GM18907 (cell line): ENCODE results near the gene SLC7A4.
"Not testable (repeated sequence)": the region's sequence is repeated elsewhere in the genome, so short reads cannot be mapped to it uniquely, and the experiment has no call there.

Experiments
- ATAC-seq: cut with Tn5 transposase; IDR thresholded peaks from one replicate; pipeline ENCODE4 v1.9.1; 2021; ENCODE audit warnings: mild to moderate bottlenecking, moderate library complexity; ENCODE audit not compliant: unreplicated experiment

Gene SLC7A4

GRCh38 chr22:21064917-21065864 is 32.8 kb upstream of the SLC7A4 start:
- ATAC-seq, result no peak

DNA sequence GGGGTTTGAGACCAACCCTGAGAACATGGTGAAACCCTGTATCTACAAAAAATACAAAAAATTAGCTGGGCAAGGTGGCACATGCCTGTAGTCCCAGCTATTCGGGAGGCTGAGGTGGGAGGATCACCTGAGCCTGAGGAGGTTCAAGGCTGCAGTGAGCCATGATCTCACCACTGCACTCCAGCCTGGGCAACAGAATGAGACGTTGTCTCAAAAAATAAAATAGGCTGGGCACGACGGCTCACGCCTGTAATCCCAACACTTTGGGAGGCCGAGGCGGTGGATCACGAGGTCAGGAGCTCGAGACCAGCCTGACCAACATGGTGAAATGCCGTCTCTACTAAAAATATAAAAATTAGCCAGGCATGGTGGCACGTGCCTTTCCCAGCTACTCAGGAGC is 32.1 kb upstream of the SLC7A4 start:
- not testable (repeated sequence) for ATAC-seq

DNA sequence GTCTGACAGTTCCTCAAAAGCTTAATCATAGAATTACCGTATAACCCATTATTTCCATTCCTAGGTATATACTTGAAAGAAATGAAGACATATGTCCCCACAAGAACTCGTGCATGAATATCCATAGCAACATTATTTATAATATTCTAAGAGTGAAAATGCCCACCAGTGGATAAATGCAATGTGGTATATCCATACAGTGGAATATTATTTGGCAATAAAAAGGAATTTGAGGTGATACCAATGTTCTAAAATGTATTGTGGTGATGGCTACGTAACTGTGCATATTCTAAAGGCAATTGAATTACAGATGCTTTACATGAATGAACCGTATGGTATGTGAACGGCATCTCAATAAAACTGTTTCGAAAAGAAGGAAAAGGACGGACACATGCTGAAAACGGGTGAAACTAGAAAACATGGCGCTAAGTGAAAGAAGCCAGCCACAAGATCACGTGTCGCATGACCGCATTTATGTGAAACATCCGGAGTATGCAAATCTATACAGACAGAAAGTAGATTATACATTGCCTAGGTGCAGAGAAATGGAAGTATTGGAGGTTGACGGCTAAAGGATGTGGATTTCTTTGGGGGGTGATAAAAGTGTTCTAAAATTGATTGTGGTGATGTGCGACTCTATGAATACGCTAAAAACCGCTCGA is 29.4 kb upstream of the SLC7A4 start:
- not testable (repeated sequence) for ATAC-seq

DNA sequence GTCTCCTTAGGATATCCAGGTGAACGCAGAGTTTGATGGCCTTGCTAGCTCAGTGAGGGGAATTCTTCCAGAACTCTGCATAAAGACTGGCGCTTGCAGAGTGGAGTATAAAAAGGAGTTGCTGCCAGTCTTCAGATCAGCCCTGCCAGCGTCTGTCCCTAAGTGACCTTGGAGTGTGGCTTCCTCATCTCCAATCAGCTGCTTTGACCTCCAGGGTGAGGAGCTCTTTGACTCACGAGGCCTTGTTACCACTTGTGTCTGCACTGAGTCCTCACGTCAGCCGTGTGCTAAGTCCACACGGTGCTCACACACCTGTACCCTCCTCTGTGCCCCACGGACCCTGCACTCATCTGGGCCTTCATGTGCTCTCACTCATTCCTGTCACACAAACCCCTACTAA is 28.0 kb upstream of the SLC7A4 start:
- ATAC-seq, result not testable (repeated sequence)

DNA sequence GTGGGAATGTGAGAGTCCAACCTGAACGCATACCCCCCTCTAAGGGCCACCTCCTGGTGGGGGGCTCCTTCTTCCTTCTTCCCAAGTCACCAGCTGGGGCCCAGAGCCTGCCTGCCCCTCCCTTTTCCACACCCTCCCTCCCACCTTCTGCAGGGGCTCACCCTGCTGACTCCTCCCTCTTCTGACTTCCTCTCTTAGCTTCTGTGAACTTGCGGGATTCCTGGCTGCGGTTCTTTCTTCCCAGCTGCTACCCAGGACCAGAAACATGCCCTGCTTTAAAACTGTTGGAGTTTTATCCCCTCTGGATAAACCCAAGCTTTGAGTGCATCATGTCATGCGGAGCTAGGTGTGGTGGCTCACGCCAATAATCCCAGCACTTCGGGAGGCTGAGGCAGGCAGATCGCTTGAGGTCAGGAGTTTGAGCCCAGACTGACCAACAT is 23.5 kb upstream of the SLC7A4 start:
- ATAC-seq, result no peak

GRCh38 chr22:21055564-21055834 is 23.1 kb upstream of the SLC7A4 start:
- no peak for ATAC-seq

GRCh38 chr22:21054714-21055563 is 22.6 kb upstream of the SLC7A4 start:
- ATAC-seq, result no peak

DNA sequence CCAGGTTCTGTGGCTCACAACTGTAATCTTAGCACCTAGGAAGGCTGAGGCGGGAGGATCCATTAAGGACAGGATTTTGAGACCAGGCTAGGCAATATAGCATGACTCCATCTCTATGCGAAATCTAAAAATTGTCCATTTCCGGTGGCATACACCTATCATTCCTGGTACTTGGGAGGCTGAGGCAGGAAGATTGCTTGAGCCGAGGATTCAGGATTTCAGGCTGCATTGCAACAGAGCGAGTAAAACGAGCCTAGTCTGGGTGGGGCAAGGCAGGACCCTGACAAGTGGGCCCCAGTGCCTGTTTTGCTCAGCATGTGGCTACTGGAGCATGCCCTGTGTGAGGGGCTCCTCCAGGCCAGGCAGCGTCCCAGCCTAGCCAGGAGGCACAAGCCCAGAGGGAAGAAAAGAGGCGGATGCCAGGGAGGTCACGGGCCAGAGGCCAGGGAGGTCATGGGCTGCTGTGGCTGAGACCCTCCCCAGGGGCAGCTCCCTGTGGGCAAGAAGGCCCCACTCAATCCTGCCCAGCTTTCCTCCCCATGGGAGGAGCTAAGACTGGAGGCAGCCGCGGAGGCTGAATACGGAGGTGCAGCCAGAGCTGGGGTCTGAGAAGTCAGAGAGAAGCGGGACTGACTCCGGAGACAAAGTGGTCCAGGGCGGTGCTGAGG is 21.8 kb upstream of the SLC7A4 start:
- no peak for ATAC-seq

DNA sequence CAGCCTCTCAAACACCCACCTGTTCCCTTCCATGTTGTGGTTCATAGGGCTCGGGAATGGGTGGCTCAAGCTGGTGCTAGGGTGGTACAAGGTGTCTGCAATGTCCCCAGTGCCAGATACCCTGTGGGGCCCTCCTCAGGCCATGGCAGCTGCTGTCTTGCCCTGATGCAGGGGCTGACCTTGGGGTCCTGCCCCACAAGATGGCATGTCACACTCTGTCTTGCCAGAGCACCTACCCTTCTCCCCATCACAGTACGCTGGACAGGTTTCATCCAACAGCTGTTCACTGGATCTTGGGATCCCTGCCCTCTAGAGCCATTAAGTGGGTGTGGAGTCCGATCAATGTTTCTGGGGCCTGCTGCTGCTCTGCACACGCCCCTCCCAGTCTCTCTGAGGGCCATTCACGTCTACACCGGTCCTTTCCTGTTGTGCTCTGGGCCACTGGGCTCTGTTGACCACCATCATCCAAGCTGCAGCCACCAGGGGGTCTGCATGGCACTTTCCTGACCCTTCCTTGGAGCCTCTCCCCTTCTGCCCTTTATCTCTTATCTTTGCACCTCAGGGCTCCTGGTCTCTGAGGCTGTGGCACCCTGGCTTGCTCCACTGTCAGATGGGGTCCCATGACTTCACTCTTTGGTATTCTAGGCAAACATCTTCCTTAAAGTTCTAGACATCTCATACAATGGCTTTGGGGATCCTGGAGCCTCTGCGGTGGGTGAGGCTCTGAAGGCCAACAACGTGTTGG is 20.5 kb upstream of the SLC7A4 start:
- ATAC-seq, result no peak

GRCh38 chr22:21051831-21052400 is 19.6 kb upstream of the SLC7A4 start:
- ATAC-seq, result no peak

DNA sequence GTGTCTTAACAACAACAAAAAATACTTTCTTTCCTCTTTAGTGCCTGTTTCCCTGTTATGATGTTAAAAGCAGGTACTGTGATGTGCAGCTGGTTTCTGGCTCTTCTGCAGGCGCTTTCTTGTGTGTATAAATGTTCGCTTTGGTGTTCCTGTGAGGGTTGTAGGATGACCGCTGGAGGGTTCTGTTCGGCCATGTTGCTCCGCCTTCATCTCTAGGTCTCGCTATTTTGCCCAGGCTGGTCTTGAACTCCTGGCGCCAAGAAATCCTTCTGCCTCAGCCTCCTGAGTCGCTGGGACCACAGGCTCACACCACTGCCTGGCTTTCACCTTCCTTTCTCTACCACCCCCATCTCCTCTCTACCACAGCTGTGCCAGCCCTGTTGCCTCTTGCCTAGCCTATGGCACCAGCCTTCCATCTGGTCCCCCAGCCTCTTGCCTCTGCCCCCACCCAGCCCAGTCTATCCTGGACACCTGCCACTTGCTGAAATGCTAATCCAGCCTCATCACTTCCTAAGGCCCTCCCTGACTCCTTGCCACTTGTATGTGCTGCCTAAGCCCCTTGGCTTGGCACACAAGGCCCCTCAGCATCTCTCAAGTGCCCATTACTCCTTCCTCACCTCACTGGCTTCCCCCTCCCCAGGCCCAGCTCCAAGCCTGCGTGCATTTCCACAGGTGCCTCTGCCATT is 18.9 kb upstream of the SLC7A4 start:
- no peak for ATAC-seq

- not testable (repeated sequence) for ATAC-seq
Observed at GRCh38 chr22:21048965-21049364, 16.6 kb upstream of the SLC7A4 start.

GRCh38 chr22:21048448-21048847 is 16.1 kb upstream of the SLC7A4 start:
- not testable (repeated sequence) for ATAC-seq

- ATAC-seq, result no peak
Observed at GRCh38 chr22:21047730-21048129, 15.4 kb upstream of the SLC7A4 start.

DNA sequence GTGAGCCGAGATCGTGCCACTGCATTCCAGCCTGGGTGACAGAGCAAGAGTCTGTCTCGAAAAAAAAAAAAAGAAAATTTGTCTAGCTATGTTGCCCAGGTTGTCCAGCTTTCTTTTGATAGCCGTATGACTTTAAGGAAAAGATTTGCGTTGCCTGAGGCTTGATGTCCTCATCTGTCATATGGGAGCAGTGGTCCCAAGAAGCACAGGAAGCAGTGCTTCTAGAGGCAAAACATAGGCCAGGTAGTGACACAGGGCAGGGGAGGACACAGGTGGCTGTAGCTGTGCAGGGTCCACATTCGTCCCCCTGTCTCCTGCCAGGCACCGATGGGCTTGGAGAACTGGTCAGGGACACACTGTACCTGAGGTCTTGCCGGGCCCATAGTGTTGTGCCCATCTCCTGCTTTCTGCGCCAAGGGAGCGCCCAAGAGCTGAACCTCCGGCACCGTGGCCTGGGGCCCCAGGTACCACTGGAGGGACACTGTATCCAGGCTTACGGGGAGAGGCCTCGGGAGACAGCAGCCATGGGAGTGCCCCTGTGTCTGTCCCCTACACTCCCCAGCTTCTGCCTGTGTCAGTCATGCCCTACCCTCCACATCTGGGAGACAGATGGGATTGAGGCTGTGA is 14.8 kb upstream of the SLC7A4 start:
- ATAC-seq, result no peak

GRCh38 chr22:21045585-21046294 is 13.4 kb upstream of the SLC7A4 start, which contains the start of gene LRRC74B:
TSS of gene LRRC74B (plus strand) at chr22:21045946. CDS start at chr22:21045987, 41 bp downstream.
- ATAC-seq, result peak; percentile 77

DNA sequence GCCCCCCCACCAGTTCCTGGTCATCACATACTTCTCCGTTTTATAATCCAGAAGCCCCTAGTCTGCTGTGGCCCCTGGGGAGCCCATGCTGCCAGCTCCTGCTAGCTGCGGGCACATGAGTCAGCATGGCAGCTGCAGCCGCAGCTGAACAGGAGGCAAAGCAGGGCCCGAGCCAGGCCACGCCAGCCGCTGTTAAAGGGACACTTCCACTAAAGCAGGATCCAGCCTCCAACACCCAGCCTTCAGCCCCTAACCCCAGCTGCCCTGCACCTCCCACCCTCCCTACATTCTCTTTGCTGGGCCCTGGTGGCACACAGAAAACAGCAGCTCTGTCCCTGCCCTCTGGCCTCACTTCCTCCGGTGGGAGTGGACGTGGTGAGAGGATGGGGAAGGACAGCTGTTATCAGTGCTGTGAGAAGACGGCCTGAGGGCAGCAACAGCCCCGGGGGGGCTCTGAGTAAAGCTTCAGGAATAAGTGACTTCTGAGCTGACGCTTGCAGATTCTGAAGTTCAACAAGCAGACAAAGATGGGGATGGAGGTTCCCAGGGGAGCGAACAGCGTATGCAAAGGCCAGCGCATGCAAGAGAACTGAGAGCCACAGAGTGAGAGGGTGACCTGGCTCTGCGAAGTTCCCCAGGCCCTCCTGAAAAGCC is 12.7 kb upstream of the SLC7A4 start:
- peak; percentile 5 for ATAC-seq
